NT2/D1 (cell line): ENCODE data around the gene GRIA4.

ENCODE experiments used
- SUZ12 ChIP-seq: IDR thresholded peaks from 2 replicates; pipeline ENCODE4 v1.6.1; 2011; ENCODE audit not compliant: insufficient read length, insufficient read depth; ENCODE audit errors: extremely low read depth
- YY1 ChIP-seq: IDR thresholded peaks from 2 replicates; pipeline ENCODE4 v1.6.1; 2011; ENCODE audit not compliant: insufficient read length, insufficient read depth
- ZNF274 ChIP-seq: IDR thresholded peaks from 2 replicates; pipeline ENCODE4 v1.6.1; 2011; ENCODE audit warnings: mild to moderate bottlenecking, low read depth, low read length

DNA sequence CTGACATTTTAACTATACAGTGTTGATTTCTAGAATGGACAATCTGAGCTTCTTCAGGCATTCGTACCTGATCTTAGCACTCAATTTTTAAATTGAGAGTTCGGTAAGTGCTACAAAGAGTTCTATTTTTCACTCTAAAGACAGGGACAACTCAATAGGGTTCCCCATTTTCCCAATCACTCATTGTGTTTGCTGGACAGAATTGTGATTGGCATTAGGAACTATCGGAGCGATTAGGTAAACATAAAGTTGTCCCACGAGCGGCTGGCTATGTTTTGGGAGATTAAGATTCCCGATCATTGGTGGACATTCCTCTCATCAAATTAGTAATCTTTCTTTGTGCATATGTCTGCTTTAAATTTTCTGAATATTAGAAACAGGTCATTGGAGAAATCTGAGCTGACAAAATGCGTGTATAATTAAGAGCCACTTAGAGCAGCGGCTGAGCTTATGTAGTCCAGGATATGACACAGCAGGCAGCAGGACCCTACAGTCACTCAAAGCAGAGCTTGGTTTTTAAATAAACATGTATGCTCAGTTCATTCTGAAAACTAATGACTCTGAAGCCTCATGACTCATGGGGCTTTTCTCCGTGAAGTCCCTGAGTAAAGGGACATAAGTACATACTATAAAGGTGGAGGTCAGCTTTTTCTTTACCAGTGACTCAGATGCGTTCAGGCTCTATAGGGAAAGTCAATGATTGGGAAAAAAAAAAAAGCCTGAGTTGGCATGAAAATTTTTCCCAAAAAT is 109.4 kb downstream of the GRIA4 start:
- no peak for TF ChIP-seq ZNF274
- no peak for TF ChIP-seq YY1
- no peak for TF ChIP-seq SUZ12
